IPS DF 6.9 (cell line): Measurements from ENCODE around the gene GUCA2A.

Source experiments
- DNase-seq: peaks from one replicate; pipeline ENCODE4 v3.0.0-alpha.2; 2013; ENCODE audit warnings: low read depth, low spot score
- H3K27ac ChIP-seq: one replicate; pipeline ENCODE4 v1.5.1; 2013; ENCODE audit warnings: low read length, control low read depth
- H3K27me3 ChIP-seq: 2 replicates; pipeline ENCODE4 v1.6.1; 2013; ENCODE audit warnings: mild to moderate bottlenecking, low read length; ENCODE audit not compliant: control insufficient read depth, insufficient read depth
- H3K36me3 ChIP-seq: 2 replicates; pipeline ENCODE4 v1.6.1; 2013; ENCODE audit warnings: low read length; ENCODE audit not compliant: control insufficient read depth, insufficient read depth
- H3K4me1 ChIP-seq: 2 replicates; pipeline ENCODE4 v1.6.1; 2013; ENCODE audit warnings: low read length; ENCODE audit not compliant: control insufficient read depth, insufficient read depth
- H3K4me3 ChIP-seq: 2 replicates; pipeline ENCODE4 v1.5.1; 2013; ENCODE audit warnings: mild to moderate bottlenecking, low read length
- H3K9me3 ChIP-seq: 2 replicates; pipeline ENCODE4 v1.6.1; 2013; ENCODE audit warnings: low read length, inconsistent platforms; ENCODE audit not compliant: control insufficient read depth, insufficient read depth
- WGBS: extraction: QIAGEN DNeasy Blood & Tissue Kit; methylation state at CpG from one replicate; pipeline ENCODE4 v1.1.7; 2013; ENCODE audit warnings: mixed read lengths, missing lambda C conversion rate; ENCODE audit not compliant: insufficient read length, insufficient coverage; 5-methylcytosine and 5-hydroxymethylcytosine counted together

The GUCA2A gene

DNA sequence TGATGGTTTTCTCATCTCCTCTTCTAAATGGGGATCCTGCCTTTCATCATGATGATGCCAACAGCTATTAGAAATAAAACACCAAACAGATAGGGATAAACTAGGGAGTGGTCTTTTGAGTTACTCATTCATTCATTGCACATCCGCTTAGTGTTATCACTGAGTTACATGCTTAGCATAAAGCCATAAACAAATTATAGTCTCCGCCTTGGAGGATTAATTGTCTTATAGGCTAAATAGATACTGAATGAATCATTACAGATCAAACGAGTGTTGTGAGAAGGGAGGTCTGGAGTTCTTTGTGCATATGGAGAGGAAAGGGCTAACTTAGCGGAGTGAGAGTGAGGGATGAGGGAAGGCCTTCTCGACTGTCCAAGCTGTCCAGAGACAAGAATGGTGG, 31.2 kb downstream of the GUCA2A start:
- Histone ChIP-seq H3K27me3 (no peaks in the 10 kb centered on the region), H3K4me1 (no peaks in the 10 kb centered on the region), H3K36me3 (no peaks in the 10 kb centered on the region), H3K27ac (no peak overlapping the region), H3K9me3 (no peaks in the 10 kb centered on the region), H3K4me3 (no peak overlapping the region)
- no peak for DNase-seq
- WGBS = no CpG with 5 or more reads among the region's 5 CpGs

DNA sequence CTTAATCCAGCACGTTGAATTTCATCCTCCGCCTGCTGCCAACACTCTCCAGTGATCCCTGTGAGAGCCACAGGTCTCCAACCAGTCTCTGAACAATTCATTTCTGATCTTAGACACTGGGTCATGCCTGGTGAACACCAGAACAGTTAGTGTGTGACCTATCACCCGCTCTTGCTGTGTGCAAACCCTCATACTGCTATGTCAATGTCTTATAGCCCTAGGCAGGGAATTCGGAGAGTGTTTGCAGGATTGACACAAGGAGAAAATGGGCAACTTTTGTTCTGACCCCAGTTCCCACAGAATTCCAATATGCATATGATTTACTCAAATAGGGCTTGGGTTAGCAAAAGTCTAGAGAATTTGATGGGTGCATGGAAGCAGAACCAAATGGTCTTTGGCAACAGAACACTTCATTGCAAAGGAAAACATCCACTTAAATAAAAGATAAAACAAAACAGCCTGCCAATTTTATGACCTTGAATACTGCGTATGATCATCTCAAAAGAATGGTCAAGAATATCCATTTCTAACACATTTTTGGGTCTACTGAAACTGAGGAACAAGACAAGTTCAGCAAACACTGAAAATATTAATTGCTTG, 34.4 kb downstream of the GUCA2A start:
- Histone ChIP-seq H3K27me3 (no peaks in the 10 kb centered on the region), H3K9me3 (no peaks in the 10 kb centered on the region), H3K27ac (no peak overlapping the region), H3K4me3 (no peak overlapping the region), H3K4me1 (no peaks in the 10 kb centered on the region), H3K36me3 (no peaks in the 10 kb centered on the region)
- WGBS = no CpG with 5 or more reads among the region's 5 CpGs
- no peak for DNase-seq

DNA sequence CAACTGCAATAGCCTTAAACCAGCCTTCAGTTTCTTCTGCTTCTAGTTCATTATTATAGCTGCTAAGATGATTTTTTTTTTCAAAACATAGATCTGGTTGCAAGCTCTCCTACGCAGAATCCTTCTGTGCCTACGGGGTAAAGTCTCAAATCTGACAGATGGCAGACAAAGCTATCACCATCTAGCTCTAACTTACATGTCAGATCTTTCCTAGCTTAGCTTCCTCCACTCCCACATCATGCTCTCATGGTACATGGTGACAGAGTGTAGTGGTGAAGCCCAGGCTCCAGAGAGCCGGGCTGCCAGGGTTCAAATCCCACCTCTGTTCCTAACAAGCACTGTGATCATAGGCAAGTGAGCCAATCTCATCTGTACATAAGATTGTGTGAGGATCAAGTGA, 35.6 kb downstream of the GUCA2A start:
- Histone ChIP-seq H3K4me1 (no peaks in the 10 kb centered on the region), H3K9me3 (no peaks in the 10 kb centered on the region), H3K27me3 (no peaks in the 10 kb centered on the region), H3K4me3 (no peak overlapping the region), H3K27ac (no peak overlapping the region), H3K36me3 (no peaks in the 10 kb centered on the region)
- DNase-seq = no peak
- WGBS = no CpG with 5 or more reads among the region's 3 CpGs

DNA sequence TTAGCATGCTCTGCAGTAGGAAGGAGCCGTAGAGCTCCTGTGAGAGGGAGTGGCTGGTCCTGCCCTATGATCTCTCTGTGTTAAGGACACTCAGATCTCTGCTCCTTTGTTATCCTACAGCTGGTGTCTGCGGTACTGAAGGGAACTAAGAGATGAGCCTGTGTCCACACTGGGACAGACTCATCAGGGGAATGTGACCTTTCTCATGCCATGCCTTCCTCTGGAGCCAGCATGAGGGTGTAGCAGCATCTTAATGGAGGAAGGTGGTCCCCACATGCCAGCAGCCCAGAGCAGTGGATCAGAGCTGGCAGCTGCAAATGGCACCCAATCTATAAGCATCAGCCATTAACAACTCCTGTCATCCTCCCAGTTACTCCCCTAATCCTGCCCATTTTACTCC, 36.0 kb downstream of the GUCA2A start:
- Histone ChIP-seq H3K4me1 (no peaks in the 10 kb centered on the region), H3K27ac (no peak overlapping the region), H3K36me3 (no peaks in the 10 kb centered on the region), H3K4me3 (no peak overlapping the region), H3K9me3 (no peaks in the 10 kb centered on the region), H3K27me3 (no peaks in the 10 kb centered on the region)
- no peak for DNase-seq
- no CpG with 5 or more reads among the region's 2 CpGs for WGBS

DNA sequence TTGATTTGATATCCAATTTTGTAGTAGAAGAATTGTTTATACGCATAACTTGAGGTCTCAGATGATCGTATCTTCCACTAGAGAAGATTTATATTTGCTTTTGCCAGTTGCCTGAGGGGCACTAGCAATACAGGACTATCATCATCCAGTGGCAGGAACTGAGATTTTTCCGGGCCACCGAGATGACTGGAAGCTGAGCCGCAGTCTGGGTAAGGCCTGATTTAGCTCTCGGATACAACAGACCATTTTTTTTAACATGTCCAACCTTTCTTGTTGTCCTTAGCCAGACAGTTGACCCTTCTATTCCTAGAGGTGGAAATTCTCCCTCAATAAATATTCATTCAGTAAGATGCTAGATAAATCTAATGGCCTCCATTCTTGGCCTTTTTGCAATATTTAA, 36.8 kb downstream of the GUCA2A start:
- Histone ChIP-seq H3K9me3 (no peaks in the 10 kb centered on the region), H3K4me3 (no peak overlapping the region), H3K4me1 (no peaks in the 10 kb centered on the region), H3K36me3 (no peaks in the 10 kb centered on the region), H3K27ac (no peak overlapping the region), H3K27me3 (no peaks in the 10 kb centered on the region)
- no CpG with 5 or more reads among the region's 6 CpGs for WGBS
- DNase-seq = no peak

DNA sequence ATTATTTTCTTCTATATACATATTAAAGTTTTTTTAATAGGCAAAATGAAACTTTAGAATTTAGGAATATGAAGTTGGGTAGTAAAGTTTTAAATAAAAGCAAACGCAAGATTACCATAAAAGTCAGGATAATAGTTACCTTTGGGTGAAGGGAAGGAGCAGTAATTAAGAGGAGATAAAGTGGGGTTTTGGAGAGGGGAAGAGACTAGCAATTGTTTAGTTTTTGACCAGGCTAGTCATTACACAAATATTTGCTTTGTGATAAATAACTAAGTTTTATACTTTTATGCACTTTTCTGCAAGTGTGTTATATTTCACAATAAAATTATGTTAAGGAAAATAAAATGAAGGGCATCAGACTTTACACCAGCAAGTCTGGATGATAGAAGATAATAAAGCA, 39.0 kb downstream of the GUCA2A start:
- Histone ChIP-seq H3K27ac (no peak overlapping the region), H3K27me3 (no peaks in the 10 kb centered on the region), H3K36me3 (no peaks in the 10 kb centered on the region), H3K4me1 (no peaks in the 10 kb centered on the region), H3K4me3 (no peak overlapping the region), H3K9me3 (no peaks in the 10 kb centered on the region)
- no peak for DNase-seq
- WGBS = 100% methylated on average over 1 of the region's 1 CpG

DNA sequence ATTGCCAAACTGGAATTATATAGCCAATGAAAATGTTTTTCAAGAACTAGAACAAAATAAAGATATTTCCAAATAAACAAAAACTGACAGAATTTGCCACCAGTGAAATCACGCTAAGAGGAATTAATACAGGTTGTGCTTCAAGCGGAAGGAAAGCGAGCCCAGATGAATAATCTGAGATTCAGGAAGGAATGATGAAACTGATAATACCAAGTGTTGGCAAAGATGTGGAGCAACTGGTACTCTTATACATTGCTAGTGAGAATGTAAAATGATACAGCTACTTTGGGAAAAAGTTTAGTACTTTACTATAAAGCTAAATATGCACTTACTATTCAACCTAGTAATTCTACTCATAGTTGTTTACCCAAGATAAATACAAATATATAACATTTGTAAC, 42.1 kb downstream of the GUCA2A start:
- no peaks in the 10 kb centered on the region for H3K27me3 ChIP-seq
- no peaks in the 10 kb centered on the region for H3K4me1 ChIP-seq
- H3K4me3 ChIP-seq = no peak overlapping the region
- no peaks in the 10 kb centered on the region for H3K36me3 ChIP-seq
- H3K27ac ChIP-seq = no peak overlapping the region
- DNase-seq = no peak
- WGBS = no CpG with 5 or more reads among the region's 3 CpGs
- no peaks in the 10 kb centered on the region for H3K9me3 ChIP-seq

DNA sequence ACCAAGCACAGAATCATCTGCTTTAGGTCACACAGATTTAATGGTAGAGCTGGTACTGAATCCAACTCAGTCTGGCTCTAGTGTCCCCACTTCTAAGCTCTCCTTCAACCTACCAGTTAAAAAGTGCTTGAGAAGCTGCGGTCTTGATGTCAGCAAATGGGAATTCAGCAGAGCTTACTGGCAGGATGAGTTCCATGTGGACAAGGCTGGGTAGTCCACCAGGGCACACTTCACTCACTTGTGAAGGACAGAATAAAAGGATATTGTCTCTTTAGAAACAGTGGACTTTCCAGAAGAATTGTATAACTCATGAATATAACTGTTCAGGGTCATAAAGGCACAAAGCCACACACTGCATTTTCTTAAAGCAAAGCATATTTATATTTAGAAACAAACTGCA, 46.4 kb downstream of the GUCA2A start:
- Histone ChIP-seq H3K36me3 (no peaks in the 10 kb centered on the region), H3K27ac (no peak overlapping the region), H3K4me1 (no peaks in the 10 kb centered on the region), H3K4me3 (no peak overlapping the region), H3K27me3 (no peaks in the 10 kb centered on the region), H3K9me3 (no peaks in the 10 kb centered on the region)
- WGBS = no CpG with 5 or more reads among the region's 1 CpG
- DNase-seq = no peak

DNA sequence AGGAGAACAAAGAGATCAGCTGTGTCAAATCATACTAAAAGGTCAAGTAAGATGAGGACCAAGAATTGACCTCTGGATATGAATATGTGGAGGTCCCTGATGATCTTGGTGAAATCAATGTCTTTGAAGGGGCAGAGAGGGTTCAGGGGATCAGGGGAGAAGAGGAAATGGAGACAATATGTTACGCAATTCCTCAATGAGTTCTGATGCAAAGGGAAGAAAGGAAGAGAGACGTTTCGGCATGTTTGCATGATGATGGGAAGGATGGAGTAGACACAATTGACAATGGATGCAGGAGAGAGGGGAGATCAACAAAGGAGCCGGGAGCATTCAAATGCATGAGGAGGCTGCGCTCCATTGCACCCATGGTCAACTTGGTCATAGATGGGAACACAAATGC, 47.3 kb downstream of the GUCA2A start:
- Histone ChIP-seq H3K36me3 (no peaks in the 10 kb centered on the region), H3K4me3 (no peak overlapping the region), H3K27me3 (no peaks in the 10 kb centered on the region), H3K9me3 (no peaks in the 10 kb centered on the region), H3K4me1 (no peaks in the 10 kb centered on the region), H3K27ac (no peak overlapping the region)
- no peak for DNase-seq
- no CpG with 5 or more reads among the region's 5 CpGs for WGBS

DNA sequence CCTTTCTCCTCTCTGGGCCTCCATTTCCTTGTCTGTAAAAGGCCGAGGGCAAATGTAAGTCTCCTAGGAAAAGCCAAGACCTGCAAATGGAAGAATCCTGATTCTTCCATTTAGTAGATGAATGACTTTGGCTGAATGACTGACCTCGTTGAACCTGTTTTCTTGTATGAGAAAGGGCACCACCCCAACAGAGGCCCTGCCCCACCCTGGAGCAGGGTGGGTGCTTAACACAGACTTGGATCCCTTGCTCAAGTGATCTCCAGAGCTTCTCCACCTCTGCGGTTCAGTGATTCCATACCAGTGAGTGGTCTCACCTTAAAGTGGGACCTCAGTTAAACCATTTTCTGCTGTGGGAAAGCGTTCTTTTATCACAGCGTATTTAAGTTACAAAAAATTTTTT, 50.3 kb downstream of the GUCA2A start:
- DNase-seq = no peak
- WGBS = no CpG with 5 or more reads among the region's 5 CpGs
- Histone ChIP-seq H3K9me3 (no peaks in the 10 kb centered on the region), H3K4me1 (no peaks in the 10 kb centered on the region), H3K4me3 (no peak overlapping the region), H3K27me3 (no peaks in the 10 kb centered on the region), H3K27ac (no peak overlapping the region), H3K36me3 (no peaks in the 10 kb centered on the region)
